Measurements from ENCODE around the gene SSNA1. TPM values are rescaled to one million over a fixed set of nuclear protein-coding genes. Genes with fewer than 3 reads are reported as not detected.

Gene SSNA1
- total RNA-seq, 4 donors from 2014 or later = 79.2 to 112 (median 93.1) TPM

DNA sequence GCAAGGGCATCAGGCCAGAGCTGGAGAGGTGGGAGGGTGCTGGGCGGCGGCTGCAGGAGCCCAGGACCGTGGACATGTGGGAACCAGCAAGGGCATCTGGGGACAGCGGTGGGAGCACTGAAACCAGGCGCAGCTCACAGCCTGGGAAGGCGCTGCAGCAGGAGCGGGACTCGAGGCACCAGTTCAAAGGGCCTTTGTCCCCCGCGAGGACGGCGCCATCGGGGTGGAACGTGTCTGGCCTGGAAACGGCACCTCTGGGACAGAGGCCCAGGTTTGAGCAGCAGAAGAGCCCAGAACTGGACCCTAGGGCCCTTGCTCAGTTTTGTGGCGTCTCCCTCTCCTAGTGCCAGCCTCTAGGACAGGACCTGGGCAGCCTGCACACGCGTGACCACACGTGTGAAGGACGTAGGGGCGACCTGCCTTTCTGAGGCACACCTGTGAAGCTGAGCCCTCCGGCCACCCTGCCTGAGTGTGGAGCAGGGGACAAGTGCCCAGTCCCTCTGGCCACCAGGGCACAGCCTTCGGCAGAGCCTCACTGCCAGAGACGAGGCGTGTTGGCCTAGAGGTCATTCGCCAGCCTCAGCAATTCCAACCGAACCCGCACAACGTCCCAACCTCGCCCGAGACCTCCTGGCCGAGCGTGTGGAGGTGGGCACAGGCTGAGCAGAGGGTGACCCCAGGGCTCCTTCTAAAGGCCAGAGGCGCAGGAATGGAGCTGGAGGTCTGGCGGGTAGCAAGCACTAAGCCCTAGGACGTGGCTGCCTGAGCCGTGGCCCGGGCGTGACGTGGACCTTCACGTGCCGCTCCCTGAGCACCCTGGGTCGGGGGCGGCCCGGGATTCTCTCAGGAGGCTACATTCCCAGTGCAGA lies 14.4 kb upstream of the SSNA1 start:
- WGBS, 2 donors = 65% methylated on average over 31 to 37 of the region's 45 CpGs
- DNase-seq (ENCODE audit: low spot score in 2 of 2) = no peak
- no peak for TF ChIP-seq POLR2A (IDR thresholded peaks at IDR 0.05)
- TF ChIP-seq CTCF (IDR thresholded peaks at IDR 0.05) = no peak
- H3K4me3 ChIP-seq (ENCODE audit: low read depth, poor library complexity, severe bottlenecking) = no peak overlapping the region
- intact Hi-C loops (cut with DNase I; ENCODE audit: low total_unique reads) = loop anchor here (2.0 kb wide), 1 partner anchor 57 kb away; the partner anchor contains the start of gene SLC34A3

- no peak for TF ChIP-seq CTCF (IDR thresholded peaks at IDR 0.05)
- no peak for TF ChIP-seq POLR2A (IDR thresholded peaks at IDR 0.05)
- DNase-seq (ENCODE audit: low spot score in 2 of 2) = no peak
- whole genome bisulfite sequencing, 2 donors = 23 to 31% methylated on average over 13 to 29 of the region's 34 CpGs
- intact Hi-C loops (cut with DNase I; ENCODE audit: low total_unique reads) = loop anchor here (2.0 kb wide), 1 partner anchor 56 kb away; the partner anchor contains the start of gene SLC34A3
- H3K4me3 ChIP-seq (ENCODE audit: low read depth, poor library complexity, severe bottlenecking) = no peak overlapping the region
Observed at GRCh38 chr9:137174722-137175293, 13.7 kb upstream of the SSNA1 start.

GRCh38 chr9:137175345-137175961 lies 13.0 kb upstream of the SSNA1 start:
- 26 to 34% methylated on average over 7 to 19 of the region's 33 CpGs for WGBS, 2 donors
- intact Hi-C loops (cut with DNase I; ENCODE audit: low total_unique reads) = loop anchor here (2.0 kb wide), 1 partner anchor 55 kb away; the partner anchor contains the start of gene SLC34A3
- DNase-seq (ENCODE audit: low spot score in 2 of 2) = no peak
- no peak for TF ChIP-seq POLR2A (IDR thresholded peaks at IDR 0.05)
- no peak for TF ChIP-seq CTCF (IDR thresholded peaks at IDR 0.05)
- no peak overlapping the region for H3K4me3 ChIP-seq (ENCODE audit: low read depth, poor library complexity, severe bottlenecking)

DNA sequence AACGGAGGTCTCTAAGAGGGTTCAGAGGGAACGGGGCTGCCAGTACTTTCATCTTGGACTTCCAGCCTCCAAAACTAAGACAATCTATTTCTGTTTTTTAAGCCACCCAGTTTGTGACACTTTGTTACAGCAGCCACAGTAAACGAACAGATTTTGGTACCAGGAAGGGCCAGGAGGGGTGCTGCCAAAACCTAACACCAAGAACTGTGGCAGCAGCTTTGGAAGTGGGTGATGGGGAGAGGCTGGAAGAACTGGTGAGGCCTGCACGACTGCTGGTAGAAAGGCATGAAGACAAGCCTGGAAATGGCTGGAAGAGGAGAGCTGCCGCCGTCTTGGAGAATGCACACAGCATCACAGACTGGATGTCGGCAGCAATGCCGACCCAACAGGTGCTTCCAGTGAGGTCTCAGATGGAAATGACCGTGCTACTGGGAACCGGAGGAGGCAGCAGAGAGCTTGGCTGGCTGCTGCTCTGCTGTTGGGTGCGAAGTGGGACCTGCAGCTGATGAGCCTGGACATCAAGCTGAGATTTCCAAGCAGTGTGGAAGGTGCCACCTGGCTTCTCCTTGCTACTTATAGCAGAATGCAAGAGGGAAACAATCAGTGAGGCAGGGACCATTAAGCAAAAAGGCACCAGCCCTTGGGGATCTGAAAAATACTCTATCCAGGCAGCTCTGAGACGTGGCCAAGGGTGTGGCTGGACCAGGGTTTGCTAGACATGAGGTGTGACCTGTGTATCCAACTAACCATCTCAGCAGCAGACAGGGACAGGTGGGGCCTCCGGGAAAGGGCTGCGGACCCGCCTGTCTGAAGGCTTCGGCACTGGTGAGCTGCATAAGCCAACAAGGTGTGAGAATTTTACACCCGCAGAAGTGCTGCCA lies 11.9 kb upstream of the SSNA1 start:
- intact Hi-C loops (cut with DNase I; ENCODE audit: low total_unique reads) = no loop called here
- TF ChIP-seq CTCF (IDR thresholded peaks at IDR 0.05) (peak in 1 of 3 donors; percentile 29), POLR2A (IDR thresholded peaks at IDR 0.05) (no peak)
- no peak for DNase-seq (ENCODE audit: low spot score in 2 of 2)
- H3K4me3 ChIP-seq (ENCODE audit: low read depth, poor library complexity, severe bottlenecking) = no peak overlapping the region
- 35 to 46% methylated on average over 17 of the region's 17 CpGs for WGBS, 2 donors

DNA sequence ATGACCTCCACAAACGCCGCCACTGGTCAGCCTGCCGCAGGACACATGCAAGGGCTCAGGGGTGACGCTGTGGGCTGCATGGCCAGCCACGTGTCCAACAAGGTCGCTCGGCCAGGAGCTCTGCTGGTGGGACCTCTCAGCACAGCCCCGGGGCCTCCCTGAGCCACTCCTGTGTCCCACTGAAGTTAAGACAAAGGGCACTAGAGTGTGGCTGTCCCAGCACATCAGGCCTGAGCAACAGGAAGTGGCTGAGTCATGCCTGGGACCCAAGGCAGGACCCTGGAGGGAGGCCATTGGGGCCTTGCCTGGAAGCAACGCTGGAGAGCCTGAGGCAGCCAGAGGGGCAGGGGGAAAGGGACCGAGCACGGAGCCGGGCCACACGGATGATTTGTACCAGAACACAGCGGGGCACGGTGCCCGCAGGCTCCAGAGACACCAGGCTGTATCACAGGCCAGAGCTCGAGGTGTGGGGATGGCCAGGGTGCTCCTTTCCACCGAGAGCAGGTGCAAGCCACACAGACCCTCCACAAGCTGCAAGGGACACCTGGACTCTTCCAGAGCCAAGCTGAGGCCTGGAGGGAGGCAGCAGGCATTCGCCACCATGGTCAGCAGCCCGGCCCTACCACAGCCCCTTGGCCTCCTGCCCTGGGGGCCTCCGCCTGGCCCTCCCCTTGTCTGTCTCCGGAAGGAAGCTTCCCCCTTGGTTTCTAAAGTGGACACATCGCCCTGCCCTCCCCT lies 10.1 kb upstream of the SSNA1 start:
- WGBS, 2 donors = 89 to 93% methylated on average over 11 to 23 of the region's 23 CpGs
- DNase-seq (ENCODE audit: low spot score in 2 of 2) = no peak
- intact Hi-C loops (cut with DNase I; ENCODE audit: low total_unique reads) = no loop called here
- no peak overlapping the region for H3K4me3 ChIP-seq (ENCODE audit: low read depth, poor library complexity, severe bottlenecking)
- TF ChIP-seq POLR2A (IDR thresholded peaks at IDR 0.05) = no peak
- no peak for TF ChIP-seq CTCF (IDR thresholded peaks at IDR 0.05)

All from lower leg skin (tissue), 4 donors.